ENCODE data around the gene HAO1. TPM values are rescaled to one million over a fixed set of nuclear protein-coding genes. Genes with fewer than 3 reads are reported as not detected.

The HAO1 gene
- polyA plus RNA-seq, 1 of the 3 experiments (the other 2 are of a cell fraction): not detected

- Histone ChIP-seq H4K20me1 (ENCODE audit: insufficient read depth) (no peaks in the 10 kb centered on the region), H3K9me3 (no peaks in the 10 kb centered on the region), H3K4me2 (no peak overlapping the region), H3F3A (replicated peaks; ENCODE audit: insufficient read depth) (no peaks in the 10 kb centered on the region), H3K9ac (no peak overlapping the region), H3K4me3 (ENCODE audit: low read depth in 2 of 2, low read length in 1 of 2) (no peak overlapping the region), H3K9me2 (no peaks in the 10 kb centered on the region), H3K4me1 (ENCODE audit: control insufficient read depth in 1 of 2, insufficient read depth in 2 of 2, low read depth in 1 of 2, low read length in 1 of 2) (no peaks in the 10 kb centered on the region; a peak in 1 of 4 replicates), H3K36me3 (replicated peaks in 1 of 2; ENCODE audit: control insufficient read depth in 1 of 2, insufficient read depth in 2 of 2, low read length in 1 of 2) (no peaks in the 10 kb centered on the region), H2AFZ (ENCODE audit: low read depth) (no peak overlapping the region), H3K27me3 (ENCODE audit: insufficient read depth) (no peaks in the 10 kb centered on the region), H3K79me2 (ENCODE audit: insufficient read depth) (no peaks in the 10 kb centered on the region), H3K27ac (ENCODE audit: low read depth in 2 of 2, low read length in 1 of 2) (no peak overlapping the region)
- TF ChIP-seq RFX5 (IDR thresholded peaks at IDR 0.05; ENCODE audit: low read length) (no peak), GATA2 (CRISPR knock-in tag; IDR thresholded peaks at IDR 0.05) (no peak), TAF1 (IDR thresholded peaks at IDR 0.05; ENCODE audit: borderline replicate concordance, low read depth, low read length) (no peak), ELF1 (IDR thresholded peaks at IDR 0.05) (no peak), FOXM1 (IDR thresholded peaks at IDR 0.05; ENCODE audit: low read depth) (no peak), MAX (IDR thresholded peaks at IDR 0.05; ENCODE audit: low read depth) (no peak), YY1 (IDR thresholded peaks at IDR 0.05; ENCODE audit: low read depth) (no peak), SMC3 (IDR thresholded peaks at IDR 0.05; ENCODE audit: low read depth, low read length) (no peak), RCOR1 (IDR thresholded peaks at IDR 0.05; ENCODE audit: low read length) (no peak)
- ChIA-PET CTCF (interaction anchor here (1.1 kb wide), 1 partner anchor 12 kb away, joined by 5 read pairs; no protein-coding TSS in a partner anchor), POLR2A (no interaction called here)
- no peak for DNase-seq
- 76% methylated on average over 2 of the region's 2 CpGs for WGBS (ENCODE audit: low lambda C conversion rate)
Observed at GRCh38 chr20:7849675-7850074, 90.6 kb downstream of the HAO1 start.

- H3K9me2 ChIP-seq: no peaks in the 10 kb centered on the region
- no peak for DNase-seq
- no peaks in the 10 kb centered on the region for H3K27me3 ChIP-seq (ENCODE audit: insufficient read depth)
- H3K4me1 ChIP-seq (ENCODE audit: control insufficient read depth in 1 of 2, insufficient read depth in 2 of 2, low read depth in 1 of 2, low read length in 1 of 2): no peaks in the 10 kb centered on the region
- no peak overlapping the region for H3K27ac ChIP-seq (ENCODE audit: low read depth in 2 of 2, low read length in 1 of 2)
- ChIA-PET CTCF (interaction anchor here (0.8 kb wide), 1 partner anchor 11 kb away, joined by 3 read pairs; no protein-coding TSS in a partner anchor), POLR2A (no interaction called here)
- H3F3A ChIP-seq (replicated peaks; ENCODE audit: insufficient read depth): no peaks in the 10 kb centered on the region
- H3K79me2 ChIP-seq (ENCODE audit: insufficient read depth): no peaks in the 10 kb centered on the region
- no peak overlapping the region for H3K4me2 ChIP-seq
- 42% methylated on average over 2 of the region's 2 CpGs for WGBS (ENCODE audit: low lambda C conversion rate)
- H4K20me1 ChIP-seq (ENCODE audit: insufficient read depth): no peaks in the 10 kb centered on the region
- H3K9ac ChIP-seq: no peak overlapping the region
- TF ChIP-seq FOXM1 (IDR thresholded peaks at IDR 0.05; ENCODE audit: low read depth): no peak
- TF ChIP-seq POLR2AphosphoS5 (IDR thresholded peaks at IDR 0.05; ENCODE audit: low read depth, low read length): no peak
- no peak for TF ChIP-seq JUND (IDR thresholded peaks at IDR 0.05)
- no peak for TF ChIP-seq GABPA (IDR thresholded peaks at IDR 0.05; ENCODE audit: low read depth)
- no peak overlapping the region for H2AFZ ChIP-seq (ENCODE audit: low read depth)
- H3K9me3 ChIP-seq: no peaks in the 10 kb centered on the region
- no peak overlapping the region for H3K4me3 ChIP-seq (ENCODE audit: low read depth in 2 of 2, low read length in 1 of 2)
- no peaks in the 10 kb centered on the region for H3K36me3 ChIP-seq (replicated peaks in 1 of 2; ENCODE audit: control insufficient read depth in 1 of 2, insufficient read depth in 2 of 2, low read length in 1 of 2)
Observed at GRCh38 chr20:7848351-7848750, 91.9 kb downstream of the HAO1 start.

GRCh38 chr20:7843613-7844012 is 96.6 kb downstream of the HAO1 start:
- H3K9ac ChIP-seq: no peak overlapping the region
- CTCF ChIA-PET: no interaction called here
- H3K27ac ChIP-seq (ENCODE audit: low read depth in 2 of 2, low read length in 1 of 2): no peak overlapping the region
- H3F3A ChIP-seq (replicated peaks; ENCODE audit: insufficient read depth): peaks cover 15% of the 10 kb centered on the region
- H3K4me3 ChIP-seq (ENCODE audit: low read depth in 2 of 2, low read length in 1 of 2): no peak overlapping the region
- H3K4me2 ChIP-seq: no peak overlapping the region
- H3K4me1 ChIP-seq (ENCODE audit: control insufficient read depth in 1 of 2, insufficient read depth in 2 of 2, low read depth in 1 of 2, low read length in 1 of 2): peaks cover 0 to 17% of the 10 kb centered on the region in 2 experiments; a peak in 2 of 4 replicates
- no peaks in the 10 kb centered on the region for H3K9me3 ChIP-seq
- no peak for DNase-seq
- TF ChIP-seq USF1 (IDR thresholded peaks at IDR 0.05; ENCODE audit: borderline replicate concordance, low read depth) (no peak), POLR2AphosphoS5 (IDR thresholded peaks at IDR 0.05; ENCODE audit: low read depth, low read length) (no peak), GATA2 (CRISPR knock-in tag; IDR thresholded peaks at IDR 0.05) (no peak), MAX (IDR thresholded peaks at IDR 0.05; ENCODE audit: low read depth) (no peak), FOSL2 (IDR thresholded peaks at IDR 0.05; ENCODE audit: borderline replicate concordance, low read depth) (no peak), EP300 (IDR thresholded peaks at IDR 0.05; ENCODE audit: borderline replicate concordance in 1 of 2, low read depth in 1 of 2, low read length in 1 of 2) (no peak), GABPA (IDR thresholded peaks at IDR 0.05; ENCODE audit: low read depth) (no peak)
- H3K36me3 ChIP-seq (replicated peaks in 1 of 2; ENCODE audit: control insufficient read depth in 1 of 2, insufficient read depth in 2 of 2, low read length in 1 of 2): no peaks in the 10 kb centered on the region
- H3K79me2 ChIP-seq (ENCODE audit: insufficient read depth): no peaks in the 10 kb centered on the region
- H3K27me3 ChIP-seq (ENCODE audit: insufficient read depth): no peaks in the 10 kb centered on the region
- no peak overlapping the region for H2AFZ ChIP-seq (ENCODE audit: low read depth)
- POLR2A ChIA-PET: no interaction called here
- no peaks in the 10 kb centered on the region for H4K20me1 ChIP-seq (ENCODE audit: insufficient read depth)
- no peaks in the 10 kb centered on the region for H3K9me2 ChIP-seq

Measured in SK-N-SH (cell line).